ENCODE results near the gene FRMPD4. TPM values are rescaled to one million over a fixed set of nuclear protein-coding genes. Genes with fewer than 3 reads are reported as not detected.

The FRMPD4 gene
- total RNA-seq, 1 donor from 2014 or later, result not detected

- no peaks in the 10 kb centered on the region for H3K36me3 Mint-ChIP-seq (ENCODE audit: low read depth)
- H3K27ac Mint-ChIP-seq, result no peak overlapping the region
- no peaks in the 10 kb centered on the region for H3K9me3 Mint-ChIP-seq
- no peak overlapping the region for H3K4me3 Mint-ChIP-seq
- DNase-seq (no peak), ATAC-seq (ENCODE audit: low read depth) (no peak)
- TF ChIP-seq CTCF (IDR thresholded peaks at IDR 0.05), result no peak
- H3K4me1 Mint-ChIP-seq, result no peaks in the 10 kb centered on the region
- intact Hi-C loops (cut with micrococcal nuclease), result no loop called here
- ChIA-PET POLR2A (no interaction called here), CTCF (no interaction called here)
- H3K27me3 Mint-ChIP-seq, result peaks cover 4% of the 10 kb centered on the region
Observed at GRCh38 chrX:12210196-12210815, 72.0 kb downstream of the FRMPD4 start.

GRCh38 chrX:12210971-12211370 lies 72.7 kb downstream of the FRMPD4 start:
- H3K36me3 Mint-ChIP-seq (ENCODE audit: low read depth), result no peaks in the 10 kb centered on the region
- H3K27ac Mint-ChIP-seq, result no peak overlapping the region
- no peaks in the 10 kb centered on the region for H3K9me3 Mint-ChIP-seq
- POLR2A ChIA-PET, result no interaction called here
- ATAC-seq (ENCODE audit: low read depth) (no peak), DNase-seq (no peak)
- TF ChIP-seq CTCF (IDR thresholded peaks at IDR 0.05), result no peak
- CTCF ChIA-PET, result no interaction called here
- H3K4me3 Mint-ChIP-seq, result no peak overlapping the region
- intact Hi-C loops (cut with micrococcal nuclease), result no loop called here
- H3K4me1 Mint-ChIP-seq, result no peaks in the 10 kb centered on the region
- H3K27me3 Mint-ChIP-seq, result peaks cover 5% of the 10 kb centered on the region

GRCh38 chrX:12223650-12224049 lies 85.4 kb downstream of the FRMPD4 start:
- Mint-ChIP-seq H3K4me1 (no peaks in the 10 kb centered on the region), H3K4me3 (no peak overlapping the region), H3K36me3 (ENCODE audit: low read depth) (no peaks in the 10 kb centered on the region), H3K27me3 (no peaks in the 10 kb centered on the region), H3K9me3 (peaks cover 2% of the 10 kb centered on the region), H3K27ac (no peak overlapping the region)
- no peak for TF ChIP-seq CTCF (IDR thresholded peaks at IDR 0.05)
- DNase-seq (no peak), ATAC-seq (ENCODE audit: low read depth) (no peak)
- ChIA-PET POLR2A (no interaction called here), CTCF (no interaction called here)
- intact Hi-C loops (cut with micrococcal nuclease), result no loop called here

GRCh38 chrX:12225107-12225506 lies 86.8 kb downstream of the FRMPD4 start:
- intact Hi-C loops (cut with micrococcal nuclease), result no loop called here

GRCh38 chrX:12227412-12228041 lies 89.3 kb downstream of the FRMPD4 start:
- Mint-ChIP-seq H3K4me3 (no peak overlapping the region), H3K4me1 (no peaks in the 10 kb centered on the region), H3K27me3 (no peaks in the 10 kb centered on the region), H3K9me3 (no peaks in the 10 kb centered on the region), H3K27ac (no peak overlapping the region), H3K36me3 (ENCODE audit: low read depth) (no peaks in the 10 kb centered on the region)
- no peak for DNase-seq
- ChIA-PET CTCF (no interaction called here), POLR2A (no interaction called here)
- no peak for ATAC-seq (ENCODE audit: low read depth)
- intact Hi-C loops (cut with micrococcal nuclease), result no loop called here
- no peak for TF ChIP-seq CTCF (IDR thresholded peaks at IDR 0.05)

More at GRCh38 chrX:12225107-12225506, 86.8 kb downstream of the FRMPD4 start:
- no peaks in the 10 kb centered on the region for H3K4me1 Mint-ChIP-seq
- H3K4me3 Mint-ChIP-seq, result no peak overlapping the region
- peaks cover 2% of the 10 kb centered on the region for H3K9me3 Mint-ChIP-seq
- no peak for ATAC-seq (ENCODE audit: low read depth)
- no peaks in the 10 kb centered on the region for H3K36me3 Mint-ChIP-seq (ENCODE audit: low read depth)
- H3K27me3 Mint-ChIP-seq, result no peaks in the 10 kb centered on the region
- CTCF ChIA-PET, result no interaction called here
- no peak for TF ChIP-seq CTCF (IDR thresholded peaks at IDR 0.05)
- POLR2A ChIA-PET, result no interaction called here
- DNase-seq, result no peak
- no peak overlapping the region for H3K27ac Mint-ChIP-seq

Data from activated B cell treated with CpG ODN at 0.5 μM for 24 hours (primary cell).